Activated naive CD8-positive, alpha-beta T cell treated with anti-CD3 and anti-CD28 coated beads, Interleukin-2, amount 50 U/mL, for 24 hours (primary cell): ENCODE data around the gene KIF3A.

ENCODE experiments used
- ATAC-seq: fragments of 150-1000 bp; cut with Tn5 transposase; one replicate; pipeline ENCODE4 v1.10.0; 2021
- DNase-seq: peaks from one replicate; pipeline ENCODE4 v3.0.0; 2021
- H3K27ac Mint-ChIP-seq: one replicate; pipeline ENCODE4 v1.8.0; 2021; ENCODE audit warnings: mild to moderate bottlenecking, mixed read lengths
- H3K27me3 Mint-ChIP-seq: one replicate; pipeline ENCODE4 v1.8.0; 2021; ENCODE audit warnings: mixed read lengths
- H3K36me3 Mint-ChIP-seq: one replicate; pipeline ENCODE4 v1.8.0; 2021; ENCODE audit warnings: low read depth, mixed read lengths
- H3K4me1 Mint-ChIP-seq: one replicate; pipeline ENCODE4 v1.8.0; 2021; ENCODE audit warnings: mixed read lengths
- H3K4me3 Mint-ChIP-seq: one replicate; pipeline ENCODE4 v1.8.0; 2021; ENCODE audit warnings: mild to moderate bottlenecking, moderate library complexity, mixed read lengths
- H3K9me3 Mint-ChIP-seq: one replicate; pipeline ENCODE4 v1.8.0; 2021; ENCODE audit warnings: mixed read lengths

KIF3A gene

GRCh38 chr5:132688536-132689339 is 48.6 kb downstream of the KIF3A start:
- DNase-seq: no peak
- ATAC-seq: peak; percentile 61
- Mint-ChIP-seq H3K27me3 (no peaks in the 10 kb centered on the region), H3K4me1 (peaks cover 48% of the 10 kb centered on the region), H3K27ac (peak overlapping the region; percentile 70), H3K9me3 (no peaks in the 10 kb centered on the region), H3K36me3 (peaks cover 2% of the 10 kb centered on the region), H3K4me3 (peak overlapping the region; percentile 16)

- no peaks in the 10 kb centered on the region for H3K9me3 Mint-ChIP-seq
- ATAC-seq: peak; percentile 72
- H3K4me1 Mint-ChIP-seq: peaks cover 48% of the 10 kb centered on the region
- peak overlapping the region; percentile 70 for H3K27ac Mint-ChIP-seq
- peaks cover 2% of the 10 kb centered on the region for H3K36me3 Mint-ChIP-seq
- peak; percentile 23 for DNase-seq
- H3K4me3 Mint-ChIP-seq: no peak overlapping the region
- H3K27me3 Mint-ChIP-seq: no peaks in the 10 kb centered on the region
Measured at GRCh38 chr5:132687995-132688394, 49.4 kb downstream of the KIF3A start.

- ATAC-seq (no peak), DNase-seq (no peak)
- H3K4me3 Mint-ChIP-seq: no peak overlapping the region
- peaks cover 42% of the 10 kb centered on the region for H3K4me1 Mint-ChIP-seq
- H3K27ac Mint-ChIP-seq: no peak overlapping the region
- no peaks in the 10 kb centered on the region for H3K9me3 Mint-ChIP-seq
- no peaks in the 10 kb centered on the region for H3K27me3 Mint-ChIP-seq
- H3K36me3 Mint-ChIP-seq: no peaks in the 10 kb centered on the region
Measured at GRCh38 chr5:132686193-132686592, 51.2 kb downstream of the KIF3A start.

GRCh38 chr5:132684922-132685720 is 52.2 kb downstream of the KIF3A start:
- Mint-ChIP-seq H3K27me3 (no peaks in the 10 kb centered on the region), H3K9me3 (no peaks in the 10 kb centered on the region), H3K36me3 (no peaks in the 10 kb centered on the region), H3K27ac (no peak overlapping the region), H3K4me1 (peaks cover 42% of the 10 kb centered on the region), H3K4me3 (no peak overlapping the region)
- peak; percentile 31 for DNase-seq
- ATAC-seq: peak; percentile 45

- Mint-ChIP-seq H3K36me3 (no peaks in the 10 kb centered on the region), H3K4me3 (no peak overlapping the region), H3K9me3 (no peaks in the 10 kb centered on the region), H3K27me3 (no peaks in the 10 kb centered on the region), H3K27ac (no peak overlapping the region), H3K4me1 (peaks cover 40% of the 10 kb centered on the region)
- ATAC-seq (no peak), DNase-seq (no peak)
Measured at GRCh38 chr5:132684491-132684890, 52.9 kb downstream of the KIF3A start.

- no peak for ATAC-seq
- H3K27ac Mint-ChIP-seq: no peak overlapping the region
- peaks cover 20% of the 10 kb centered on the region for H3K4me1 Mint-ChIP-seq
Measured at GRCh38 chr5:132681983-132682382, 55.4 kb downstream of the KIF3A start.

GRCh38 chr5:132681476-132681831 is 55.9 kb downstream of the KIF3A start:
- ATAC-seq (no peak), DNase-seq (no peak)
- Mint-ChIP-seq H3K27ac (peak overlapping the region; percentile 8), H3K27me3 (peaks cover 2% of the 10 kb centered on the region), H3K4me3 (no peak overlapping the region), H3K4me1 (peaks cover 18% of the 10 kb centered on the region), H3K9me3 (no peaks in the 10 kb centered on the region), H3K36me3 (no peaks in the 10 kb centered on the region)

More at GRCh38 chr5:132681983-132682382, 55.4 kb downstream of the KIF3A start:
- no peaks in the 10 kb centered on the region for H3K36me3 Mint-ChIP-seq
- no peaks in the 10 kb centered on the region for H3K9me3 Mint-ChIP-seq
- H3K27me3 Mint-ChIP-seq: no peaks in the 10 kb centered on the region
- DNase-seq: no peak
- H3K4me3 Mint-ChIP-seq: no peak overlapping the region

GRCh38 chr5:132680780-132681475 is 56.4 kb downstream of the KIF3A start:
- Mint-ChIP-seq H3K27me3 (peaks cover 2% of the 10 kb centered on the region), H3K4me3 (no peak overlapping the region), H3K4me1 (peaks cover 17% of the 10 kb centered on the region), H3K27ac (peak overlapping the region; percentile 8), H3K9me3 (no peaks in the 10 kb centered on the region), H3K36me3 (no peaks in the 10 kb centered on the region)
- DNase-seq (no peak), ATAC-seq (no peak)

GRCh38 chr5:132679717-132680380 is 57.5 kb downstream of the KIF3A start:
- no peaks in the 10 kb centered on the region for H3K36me3 Mint-ChIP-seq
- no peak overlapping the region for H3K4me3 Mint-ChIP-seq
- ATAC-seq: no peak
- no peaks in the 10 kb centered on the region for H3K9me3 Mint-ChIP-seq
- peaks cover 2% of the 10 kb centered on the region for H3K27me3 Mint-ChIP-seq
- no peak overlapping the region for H3K27ac Mint-ChIP-seq
- H3K4me1 Mint-ChIP-seq: peaks cover 20% of the 10 kb centered on the region
- no peak for DNase-seq

GRCh38 chr5:132679166-132679565 is 58.2 kb downstream of the KIF3A start:
- DNase-seq (no peak), ATAC-seq (no peak)
- no peak overlapping the region for H3K27ac Mint-ChIP-seq
- H3K4me3 Mint-ChIP-seq: no peak overlapping the region
- H3K4me1 Mint-ChIP-seq: peaks cover 20% of the 10 kb centered on the region
- H3K36me3 Mint-ChIP-seq: no peaks in the 10 kb centered on the region
- no peaks in the 10 kb centered on the region for H3K9me3 Mint-ChIP-seq
- H3K27me3 Mint-ChIP-seq: peaks cover 2% of the 10 kb centered on the region

GRCh38 chr5:132678735-132679134 is 58.6 kb downstream of the KIF3A start:
- Mint-ChIP-seq H3K4me3 (no peak overlapping the region), H3K4me1 (peaks cover 24% of the 10 kb centered on the region), H3K27me3 (peaks cover 2% of the 10 kb centered on the region), H3K9me3 (no peaks in the 10 kb centered on the region), H3K27ac (no peak overlapping the region), H3K36me3 (no peaks in the 10 kb centered on the region)
- no peak for DNase-seq
- no peak for ATAC-seq

GRCh38 chr5:132677682-132678400 is 59.5 kb downstream of the KIF3A start:
- ATAC-seq: no peak
- Mint-ChIP-seq H3K36me3 (no peaks in the 10 kb centered on the region), H3K27ac (no peak overlapping the region), H3K9me3 (no peaks in the 10 kb centered on the region), H3K4me3 (no peak overlapping the region), H3K4me1 (peaks cover 29% of the 10 kb centered on the region), H3K27me3 (peaks cover 2% of the 10 kb centered on the region)
- DNase-seq: no peak

- Mint-ChIP-seq H3K27me3 (peaks cover 2% of the 10 kb centered on the region), H3K36me3 (no peaks in the 10 kb centered on the region), H3K9me3 (no peaks in the 10 kb centered on the region), H3K4me1 (peaks cover 29% of the 10 kb centered on the region), H3K27ac (no peak overlapping the region), H3K4me3 (no peak overlapping the region)
- DNase-seq (no peak), ATAC-seq (no peak)
Measured at GRCh38 chr5:132677191-132677590, 60.2 kb downstream of the KIF3A start.
